GM06990 (cell line): ENCODE data around the gene PMEPA1.

Source experiments
- DNase-seq: peaks from one replicate; pipeline ENCODE4 v3.0.0-alpha.2; 2011; ENCODE audit not compliant: insufficient read length; ENCODE audit errors: extremely low read depth
- H3K27me3 ChIP-seq: replicated peaks from 2 replicates; pipeline ENCODE4 v1.6.0; 2011; ENCODE audit warnings: low read length; ENCODE audit not compliant: control insufficient read depth, insufficient read depth
- H3K36me3 ChIP-seq: 2 replicates; pipeline ENCODE4 v1.5.1; 2011; ENCODE audit warnings: low read length; ENCODE audit not compliant: control insufficient read depth, insufficient read depth
- H3K4me3 ChIP-seq: replicated peaks from 2 replicates; pipeline ENCODE4 v1.5.1; 2011; ENCODE audit warnings: low read depth, mild to moderate bottlenecking, control low read depth, low read length
- TF ChIP-seq, protein P1 (sequence below): IDR thresholded peaks from 2 replicates; pipeline ENCODE4 v1.5.1; 2011; ENCODE audit warnings: low read length, control low read depth, mild to moderate bottlenecking, inconsistent platforms; ENCODE audit not compliant: insufficient read depth, poor library complexity, severe bottlenecking

The PMEPA1 gene

DNA sequence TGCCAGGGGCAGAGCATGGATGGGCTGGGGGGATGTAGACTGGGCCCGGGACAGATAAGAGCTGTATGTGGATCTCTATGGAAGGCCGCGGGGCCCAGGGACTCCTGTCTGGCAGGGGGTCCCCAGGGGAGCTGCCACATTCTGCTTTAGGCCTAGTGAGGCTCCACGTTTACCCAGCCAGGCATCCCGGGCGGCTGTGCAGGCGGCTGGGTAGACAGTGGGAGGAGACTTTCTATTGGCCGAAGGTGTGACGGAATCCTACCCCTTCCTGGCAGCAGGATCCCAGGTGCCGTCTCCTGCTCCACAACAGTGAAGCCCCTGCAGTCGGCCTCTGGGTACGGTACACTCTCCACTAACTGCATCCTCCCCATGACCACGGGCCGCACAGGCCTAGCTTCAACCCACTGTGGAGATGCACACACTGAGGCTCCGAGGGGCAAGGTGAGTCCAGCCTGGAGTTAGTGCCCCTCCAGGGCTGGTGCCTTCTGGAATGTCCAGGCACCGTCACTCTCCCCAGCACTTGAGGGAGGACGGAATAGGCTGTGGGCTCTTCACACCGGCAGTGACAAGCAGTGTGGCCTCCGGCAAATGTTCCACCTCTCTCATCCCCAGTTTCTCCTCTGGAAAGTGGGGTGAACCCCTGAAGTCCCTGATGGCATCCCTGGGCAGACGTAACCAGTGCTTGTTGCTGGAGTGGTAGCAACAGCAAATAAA, 52.8 kb downstream of the PMEPA1 start:
- Histone ChIP-seq H3K27me3 (no peaks in the 10 kb centered on the region), H3K36me3 (no peaks in the 10 kb centered on the region), H3K4me3 (no peak overlapping the region)
- TF ChIP-seq, protein P1, sequence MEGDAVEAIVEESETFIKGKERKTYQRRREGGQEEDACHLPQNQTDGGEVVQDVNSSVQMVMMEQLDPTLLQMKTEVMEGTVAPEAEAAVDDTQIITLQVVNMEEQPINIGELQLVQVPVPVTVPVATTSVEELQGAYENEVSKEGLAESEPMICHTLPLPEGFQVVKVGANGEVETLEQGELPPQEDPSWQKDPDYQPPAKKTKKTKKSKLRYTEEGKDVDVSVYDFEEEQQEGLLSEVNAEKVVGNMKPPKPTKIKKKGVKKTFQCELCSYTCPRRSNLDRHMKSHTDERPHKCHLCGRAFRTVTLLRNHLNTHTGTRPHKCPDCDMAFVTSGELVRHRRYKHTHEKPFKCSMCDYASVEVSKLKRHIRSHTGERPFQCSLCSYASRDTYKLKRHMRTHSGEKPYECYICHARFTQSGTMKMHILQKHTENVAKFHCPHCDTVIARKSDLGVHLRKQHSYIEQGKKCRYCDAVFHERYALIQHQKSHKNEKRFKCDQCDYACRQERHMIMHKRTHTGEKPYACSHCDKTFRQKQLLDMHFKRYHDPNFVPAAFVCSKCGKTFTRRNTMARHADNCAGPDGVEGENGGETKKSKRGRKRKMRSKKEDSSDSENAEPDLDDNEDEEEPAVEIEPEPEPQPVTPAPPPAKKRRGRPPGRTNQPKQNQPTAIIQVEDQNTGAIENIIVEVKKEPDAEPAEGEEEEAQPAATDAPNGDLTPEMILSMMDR: no peak
- no peak for DNase-seq

DNA sequence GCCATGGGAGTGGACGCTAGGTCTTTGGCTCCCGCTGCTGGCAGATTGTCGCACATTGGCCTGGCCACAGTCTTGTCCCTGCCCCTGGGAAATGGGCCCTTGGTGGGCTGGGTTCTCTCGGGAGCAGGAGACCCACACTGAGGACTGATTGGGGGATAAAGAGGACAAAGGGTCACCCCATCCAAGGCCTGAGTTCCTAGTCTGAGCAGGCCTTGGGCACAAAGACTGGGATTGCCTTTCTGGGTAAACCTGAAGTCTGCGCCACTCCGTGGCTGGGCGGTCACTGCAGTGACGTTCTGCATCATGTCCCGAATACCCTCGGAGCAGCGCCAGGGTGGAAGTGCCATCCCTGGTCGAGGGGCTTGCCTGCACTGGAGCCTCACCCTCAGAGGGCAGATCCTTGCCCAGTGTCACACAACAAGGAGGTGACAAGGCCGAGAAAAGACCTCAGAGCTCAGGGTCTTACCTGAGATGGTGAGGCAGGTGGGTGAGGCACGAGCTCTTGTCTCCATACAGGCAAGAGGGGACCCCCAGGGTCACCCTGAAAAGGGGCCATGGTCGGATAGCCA, 53.5 kb downstream of the PMEPA1 start:
- TF ChIP-seq, protein P1: no peak
- Histone ChIP-seq H3K36me3 (no peaks in the 10 kb centered on the region), H3K27me3 (no peaks in the 10 kb centered on the region), H3K4me3 (no peak overlapping the region)
- no peak for DNase-seq

DNA sequence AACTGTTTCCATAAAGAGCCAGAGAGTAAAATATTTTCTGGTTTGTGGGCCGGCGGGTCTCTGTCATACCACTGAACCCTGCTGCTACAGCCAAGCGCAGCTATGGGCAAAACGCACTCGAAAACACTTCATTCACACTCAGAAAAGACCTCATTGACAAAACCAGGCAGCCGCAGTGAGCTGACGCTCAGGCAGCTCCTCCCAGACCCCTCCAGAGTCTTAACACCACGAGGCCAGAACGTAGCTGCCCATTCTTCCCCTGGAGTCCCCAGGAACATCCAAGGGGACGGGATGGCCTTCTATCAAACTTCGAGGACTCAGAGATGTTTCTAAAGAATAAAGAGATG, 54.0 kb downstream of the PMEPA1 start:
- H3K36me3 ChIP-seq: no peaks in the 10 kb centered on the region
- H3K27me3 ChIP-seq: no peaks in the 10 kb centered on the region
- H3K4me3 ChIP-seq: no peak overlapping the region
- TF ChIP-seq, protein P1: no peak
- no peak for DNase-seq

DNA sequence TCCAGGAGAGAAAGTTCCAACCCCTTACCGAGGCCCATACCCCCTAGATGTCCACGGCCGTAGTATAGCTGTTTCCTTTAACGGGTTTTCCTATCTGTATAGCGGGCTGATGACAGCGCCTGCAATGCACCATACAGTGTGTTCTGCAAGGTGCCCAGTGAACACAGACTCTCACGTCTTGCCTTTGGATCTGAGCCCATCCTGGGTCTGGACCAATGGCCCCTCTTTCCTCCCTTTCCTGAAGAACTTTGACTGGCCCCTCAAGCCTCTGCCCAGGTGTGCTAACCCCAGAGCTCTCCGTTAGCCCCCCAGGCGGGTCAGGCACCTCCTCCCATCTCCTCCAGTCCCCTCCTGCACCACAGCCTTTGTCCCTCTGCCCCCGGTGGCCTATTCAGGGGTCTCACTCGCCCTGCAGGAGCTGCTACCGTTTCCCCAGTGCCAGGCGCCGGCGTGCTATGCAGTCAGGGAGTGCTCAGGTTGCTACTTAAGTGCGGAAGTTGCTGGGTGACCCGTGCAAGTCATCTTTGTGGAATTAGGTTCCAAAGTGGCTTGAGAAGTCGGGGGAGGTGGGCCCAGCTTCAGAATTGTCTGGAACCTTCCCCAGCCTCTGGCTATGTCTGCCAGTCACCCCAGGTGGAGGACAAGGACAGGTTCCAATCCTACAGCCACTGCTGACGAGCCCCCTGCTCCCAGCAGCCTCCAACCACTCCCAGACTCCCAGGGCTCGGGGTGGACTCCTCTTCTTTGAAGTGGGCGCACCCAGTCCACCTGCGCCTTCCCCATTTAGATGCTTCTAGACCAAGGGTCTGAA, 54.6 kb downstream of the PMEPA1 start:
- H3K27me3 ChIP-seq: no peaks in the 10 kb centered on the region
- no peaks in the 10 kb centered on the region for H3K36me3 ChIP-seq
- TF ChIP-seq, protein P1: no peak
- no peak overlapping the region for H3K4me3 ChIP-seq
- DNase-seq: no peak

- H3K4me3 ChIP-seq: no peak overlapping the region
- TF ChIP-seq, protein P1: peak; percentile 88
- no peaks in the 10 kb centered on the region for H3K36me3 ChIP-seq
- DNase-seq: no peak
- no peaks in the 10 kb centered on the region for H3K27me3 ChIP-seq
Measured at GRCh38 chr20:57654363-57654997, 55.3 kb downstream of the PMEPA1 start.
